Mucosa of descending colon (tissue), 3 donors: ENCODE measurements around the gene HSF5. TPM values are rescaled to one million over a fixed set of nuclear protein-coding genes. Genes with fewer than 3 reads are reported as not detected.

Source experiments
- ATAC-seq: fragments of 200-7000 bp; cut with Tn5 transposase; one replicate; pipeline ENCODE4 v1.9.1; 2020; ENCODE audit warnings: mild to moderate bottlenecking, moderate library complexity
- DNase-seq, 3 donors: peaks; one replicate each; pipeline ENCODE4 v3.0.0-alpha.2; 2020
- H3K36me3 ChIP-seq: fragments of 200-600 bp; one replicate; pipeline ENCODE4 v1.8.0; 2021; ENCODE audit warnings: low read depth, mild to moderate bottlenecking
- H3K4me1 ChIP-seq: fragments of 200-600 bp; one replicate; pipeline ENCODE4 v1.8.0; 2021; ENCODE audit warnings: low read depth, mild to moderate bottlenecking
- H3K4me3 ChIP-seq: fragments of 200-600 bp; one replicate; pipeline ENCODE4 v1.8.0; 2021; ENCODE audit warnings: mild to moderate bottlenecking
- H3K9me3 ChIP-seq: fragments of 200-600 bp; one replicate; pipeline ENCODE4 v1.8.0; 2021; ENCODE audit warnings: mild to moderate bottlenecking
- intact Hi-C, 2 donors: fragments of 100-400 bp; cut with DNase I in 1 of 2; cut with micrococcal nuclease in 1 of 2; formaldehyde crosslinking; loops; one replicate each; pipeline versions ENCODE4 v1.11.0 to v1.11.1; 2022; cut with DNase I, micrococcal nuclease
- total RNA-seq, 3 donors: library from RNA; stranded (reverse); fragmentation: NEBNext Ultra II Directional in 2 of 3; extraction: Animal tissue kit (Norgen Biotek cat#: 25700) in 2 of 3; gene quantifications; one replicate each; pipeline versions ENCODE4 v1.2.1 to v1.2.4, GENCODE V29; 2021 to 2023
- TF ChIP-seq, protein P1 (sequence below): fragments of 200-600 bp; IDR thresholded peaks from one replicate; pipeline ENCODE4 v1.8.0; 2022; ENCODE audit warnings: antibody characterized with exemption, mild to moderate bottlenecking
- donor health status: DM: no; HTN: no; CAD: no; lungs with moderate emphysema.
- donor health status: DM: no; HTN: no; CAD: no.
- donor health status: DM: no; HTN: yes; CAD: no.

HSF5 gene
- total RNA-seq, 3 donors from 2014 or later: 0.07 to 0.09 TPM; not detected in 1

DNA sequence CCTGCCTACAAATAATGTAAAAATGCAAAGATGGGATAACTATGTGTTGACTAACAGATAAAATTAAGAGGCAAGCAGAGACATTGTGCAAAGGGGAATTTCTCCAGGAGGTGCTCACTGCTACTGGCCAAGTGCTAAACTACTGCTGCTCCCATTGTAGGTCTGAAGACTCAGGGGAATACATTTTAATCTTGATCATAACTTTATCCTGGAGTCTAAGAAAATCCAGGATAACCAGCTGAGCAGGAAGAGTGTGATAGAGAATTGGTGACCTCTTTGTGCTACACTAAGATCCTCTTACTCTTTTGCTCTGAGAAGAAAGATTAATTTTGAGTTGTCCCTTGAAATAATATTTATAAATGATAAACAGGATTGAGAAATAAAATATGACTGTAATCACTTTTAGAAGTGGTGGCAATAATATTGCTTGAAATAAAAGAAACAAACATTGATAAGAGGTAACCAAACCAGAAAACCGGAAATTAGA is 76.8 kb downstream of the HSF5 start:
- TF ChIP-seq, protein P1, sequence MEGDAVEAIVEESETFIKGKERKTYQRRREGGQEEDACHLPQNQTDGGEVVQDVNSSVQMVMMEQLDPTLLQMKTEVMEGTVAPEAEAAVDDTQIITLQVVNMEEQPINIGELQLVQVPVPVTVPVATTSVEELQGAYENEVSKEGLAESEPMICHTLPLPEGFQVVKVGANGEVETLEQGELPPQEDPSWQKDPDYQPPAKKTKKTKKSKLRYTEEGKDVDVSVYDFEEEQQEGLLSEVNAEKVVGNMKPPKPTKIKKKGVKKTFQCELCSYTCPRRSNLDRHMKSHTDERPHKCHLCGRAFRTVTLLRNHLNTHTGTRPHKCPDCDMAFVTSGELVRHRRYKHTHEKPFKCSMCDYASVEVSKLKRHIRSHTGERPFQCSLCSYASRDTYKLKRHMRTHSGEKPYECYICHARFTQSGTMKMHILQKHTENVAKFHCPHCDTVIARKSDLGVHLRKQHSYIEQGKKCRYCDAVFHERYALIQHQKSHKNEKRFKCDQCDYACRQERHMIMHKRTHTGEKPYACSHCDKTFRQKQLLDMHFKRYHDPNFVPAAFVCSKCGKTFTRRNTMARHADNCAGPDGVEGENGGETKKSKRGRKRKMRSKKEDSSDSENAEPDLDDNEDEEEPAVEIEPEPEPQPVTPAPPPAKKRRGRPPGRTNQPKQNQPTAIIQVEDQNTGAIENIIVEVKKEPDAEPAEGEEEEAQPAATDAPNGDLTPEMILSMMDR: no peak
- Histone ChIP-seq H3K9me3 (no peaks in the 10 kb centered on the region), H3K4me3 (no peak overlapping the region), H3K4me1 (peaks cover 7% of the 10 kb centered on the region), H3K36me3 (no peaks in the 10 kb centered on the region)
- DNase-seq (no peak), ATAC-seq (peak; percentile 9)
- intact Hi-C loops: loop anchor here in 1 of 2 donors (10.0 kb wide), 1 partner anchor 57 kb away; the partner anchor contains the start of gene SUPT4H1

DNA sequence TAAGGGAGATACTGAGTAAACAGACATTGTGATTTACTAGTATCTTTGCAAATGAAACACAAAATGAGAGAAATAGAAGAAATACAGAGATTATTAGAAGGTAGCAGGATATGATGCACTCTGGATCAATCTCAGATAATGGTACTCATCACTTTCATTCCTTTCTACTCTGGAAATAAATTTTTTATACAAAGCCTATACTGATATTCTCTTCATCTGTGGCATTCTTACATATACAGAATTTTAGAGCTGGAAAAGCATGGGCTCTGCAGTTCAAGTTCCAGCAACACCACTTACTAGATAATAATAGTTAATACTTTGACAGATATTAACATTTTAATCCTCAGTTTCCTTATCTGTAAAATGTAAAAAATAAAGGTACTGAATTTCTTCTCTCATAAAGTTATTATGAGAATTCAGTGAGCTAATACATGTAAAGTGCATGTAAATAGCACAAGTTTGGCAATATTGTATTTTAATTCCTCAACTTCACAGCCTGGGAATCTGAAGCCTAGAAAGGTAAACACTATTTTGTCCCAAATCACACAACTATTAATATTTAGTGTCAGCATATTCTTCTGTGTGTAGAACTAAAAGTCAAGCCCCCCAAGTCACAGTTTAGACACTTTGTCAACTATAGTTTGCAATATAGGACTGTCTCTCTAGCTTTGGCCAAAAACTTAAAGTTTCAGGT is 77.3 kb downstream of the HSF5 start:
- no peak for ATAC-seq
- Histone ChIP-seq H3K9me3 (no peaks in the 10 kb centered on the region), H3K4me3 (no peak overlapping the region), H3K4me1 (peaks cover 7% of the 10 kb centered on the region), H3K36me3 (no peaks in the 10 kb centered on the region)
- intact Hi-C loops: loop anchor here in 1 of 2 donors (10.0 kb wide), 1 partner anchor 56 kb away; the partner anchor contains the start of gene SUPT4H1
- no peak for DNase-seq
- TF ChIP-seq, protein P1: no peak

DNA sequence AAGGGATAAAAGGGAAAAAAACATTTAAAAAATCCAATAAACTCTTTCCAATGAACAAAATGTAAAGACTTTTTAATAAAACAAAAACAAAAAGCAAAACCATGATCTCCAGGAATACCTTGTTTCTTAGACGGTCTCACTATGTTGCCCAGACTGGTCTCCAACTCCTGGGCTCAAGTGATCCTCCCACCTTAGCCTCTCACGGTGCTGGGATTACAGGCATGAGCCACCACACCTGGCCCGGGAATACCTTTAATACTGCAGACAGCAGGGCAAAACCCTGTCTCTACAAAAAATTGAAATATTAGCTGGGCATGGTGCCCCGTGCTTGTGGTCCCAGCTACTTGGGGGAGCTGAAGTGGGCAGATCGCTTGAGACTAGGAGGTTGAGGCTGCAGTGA is 78.8 kb downstream of the HSF5 start:
- ATAC-seq (peak; percentile 30), DNase-seq (no peak)
- H3K36me3 ChIP-seq: no peaks in the 10 kb centered on the region
- no peaks in the 10 kb centered on the region for H3K9me3 ChIP-seq
- TF ChIP-seq, protein P1: no peak
- intact Hi-C loops: no loop called here
- H3K4me1 ChIP-seq: peaks cover 7% of the 10 kb centered on the region
- no peak overlapping the region for H3K4me3 ChIP-seq

DNA sequence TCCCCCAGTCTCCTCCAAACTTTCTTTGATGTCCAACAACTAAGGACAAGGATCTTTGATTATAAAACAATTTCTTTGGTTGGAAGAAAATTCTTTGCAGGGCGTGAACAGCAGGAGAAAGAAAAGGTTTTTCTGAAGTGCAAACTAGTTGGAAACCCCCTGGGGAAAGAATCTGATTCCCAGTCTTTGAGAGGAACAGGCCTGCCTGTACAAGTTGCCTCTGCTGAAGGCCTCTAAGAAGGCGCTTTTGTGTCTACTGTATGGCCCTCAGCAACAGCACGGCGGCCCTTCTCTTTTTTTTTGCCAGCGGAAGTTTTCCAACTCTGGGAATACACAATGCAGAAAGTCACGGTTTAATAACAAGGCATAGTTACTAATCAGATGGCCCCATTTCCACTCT is 84.9 kb downstream of the HSF5 start:
- H3K9me3 ChIP-seq: no peaks in the 10 kb centered on the region
- intact Hi-C loops: no loop called here
- DNase-seq (no peak), ATAC-seq (no peak)
- H3K4me1 ChIP-seq: peaks cover 10% of the 10 kb centered on the region
- no peaks in the 10 kb centered on the region for H3K36me3 ChIP-seq
- no peak overlapping the region for H3K4me3 ChIP-seq
- TF ChIP-seq, protein P1: no peak

DNA sequence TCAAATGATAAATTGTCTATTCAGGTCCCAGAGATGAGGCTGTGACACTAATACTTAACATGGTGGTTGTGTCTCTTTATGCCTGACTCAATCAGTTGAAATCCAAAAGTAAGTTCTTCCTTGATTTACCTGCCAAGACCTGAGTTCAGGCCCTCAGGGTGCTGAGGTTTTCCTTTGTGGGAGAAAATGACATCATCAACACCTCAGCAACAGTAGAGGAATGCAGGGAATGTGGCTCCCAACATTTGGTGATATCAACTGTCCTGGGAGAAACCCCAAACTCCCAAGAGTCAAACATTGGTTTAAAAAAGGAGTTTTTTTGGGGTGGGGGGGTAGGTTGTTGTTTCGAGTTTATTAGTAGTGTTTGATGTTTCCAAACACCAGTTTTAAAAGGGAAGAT is 85.5 kb downstream of the HSF5 start:
- Histone ChIP-seq H3K9me3 (no peaks in the 10 kb centered on the region), H3K4me3 (no peak overlapping the region), H3K36me3 (no peaks in the 10 kb centered on the region), H3K4me1 (peaks cover 8% of the 10 kb centered on the region)
- TF ChIP-seq, protein P1: no peak
- no peak for DNase-seq
- no peak for ATAC-seq
- intact Hi-C loops: no loop called here
